ENCODE results near the gene AP5B1. TPM values are rescaled to one million over a fixed set of nuclear protein-coding genes. Genes with fewer than 3 reads are reported as not detected.
A peak's percentile ranks its signal among the peaks of the same experiment; 100 is the strongest.

AP5B1 gene
- total and polyA plus RNA-seq, 2 of the 8 experiments (the other 6 are each of a cell fraction or from before 2014, with no cell fraction given), result 7.6 to 10.0 TPM

DNA sequence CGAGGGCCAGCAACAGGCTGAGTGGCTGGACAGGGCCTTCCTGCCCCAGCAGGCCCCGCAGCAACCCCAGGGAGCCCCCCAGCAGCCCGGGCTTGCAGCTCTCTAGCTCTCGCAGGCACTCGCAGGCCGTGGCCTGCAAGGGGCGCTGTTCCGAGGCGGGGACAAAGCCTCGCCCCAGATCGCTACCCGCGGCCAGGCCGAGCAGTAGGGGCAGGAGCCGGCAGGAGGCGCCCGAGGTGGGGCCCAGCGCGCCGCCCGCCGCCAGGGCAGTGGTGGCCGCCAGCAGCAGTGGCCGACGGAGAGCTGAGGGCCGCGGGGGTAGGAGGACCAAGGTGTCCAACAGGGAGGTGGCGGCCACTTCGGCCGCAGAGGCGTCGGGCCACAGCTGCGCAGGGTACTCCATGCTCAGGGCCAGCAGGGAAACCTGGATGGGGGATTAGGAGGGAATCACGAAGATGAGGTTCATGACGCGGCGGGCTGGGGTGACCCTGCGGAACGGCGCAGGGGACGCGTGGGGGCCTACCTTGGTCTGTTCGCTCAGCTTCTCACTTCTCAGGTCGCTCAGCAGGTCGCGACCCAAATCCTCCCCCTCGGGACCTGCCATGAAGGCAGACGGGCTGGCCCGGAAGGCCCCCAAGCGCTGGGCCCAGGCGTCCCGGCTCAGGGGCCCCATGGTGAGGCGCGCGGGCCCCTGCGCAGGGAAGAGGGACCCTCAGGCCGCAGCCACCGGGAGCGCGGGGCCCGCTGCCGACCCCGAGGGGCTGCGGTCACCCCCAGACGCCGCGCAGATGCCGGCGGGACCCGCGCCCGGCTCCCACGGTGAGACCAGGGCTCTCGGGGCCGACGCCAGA, 632 bp downstream of the AP5B1 start:
- H2BK20ac ChIP-seq (ENCODE audit: low read length), result no peak overlapping the region
- CTCF ChIA-PET (ENCODE audit: partially characterized antibody), result interaction anchor here (0.6 to 13.2 kb wide), 50 partner anchors 10 to 497 kb away, joined by 3 to 347 read pairs (median 5); partner anchors contain the start of genes CCDC85B, EFEMP2, FIBP and KAT5
- H3K4me2 ChIP-seq (ENCODE audit: insufficient read depth in 1 of 2, low read depth in 2 of 2, low read length in 2 of 2), result peak overlapping the region; percentile 29 to 95
- H2AK5ac ChIP-seq (ENCODE audit: low read depth, low read length), result no peak overlapping the region
- no peak overlapping the region for H3K23ac ChIP-seq (ENCODE audit: insufficient read length)
- H2BK15ac ChIP-seq (ENCODE audit: low read length), result no peak overlapping the region
- no peak overlapping the region for H3K27ac ChIP-seq (ENCODE audit: low read depth, low read length)
- H4K20me1 ChIP-seq (replicated peaks in 1 of 2; ENCODE audit: control insufficient read depth in 1 of 2, insufficient read depth in 2 of 2, low read length in 2 of 2), result peaks cover 1 to 16% of the 10 kb centered on the region in 2 experiments
- peak overlapping the region; percentile 53 for H3K4ac ChIP-seq (replicated peaks; ENCODE audit: insufficient read length, low read depth, low read length)
- peak; percentile 70 to 97 for DNase-seq (ENCODE audit: low read depth in 1 of 2, low spot score in 2 of 2)
- peaks cover 0 to 16% (median 3%) of the 10 kb centered on the region in 4 experiments; a peak in 6 of 7 replicates for H3K4me1 ChIP-seq (replicated peaks in 1 of 4; ENCODE audit: control insufficient read depth in 3 of 4, insufficient read depth in 4 of 4, low read length in 3 of 4)
- H3K18ac ChIP-seq (ENCODE audit: extremely low read depth, low read length), result peak overlapping the region; percentile 90
- H2AFZ ChIP-seq (ENCODE audit: low read length), result peak overlapping the region; percentile 27; the same call in 1 of the 2 replicates
- WGBS, 2 experiments (ENCODE audit: extremely low coverage in 1 of 2, insufficient coverage in 1 of 2, insufficient read length in 1 of 2, insufficient replicate concordance in 2 of 2, low coverage in 1 of 2, low lambda C conversion rate in 2 of 2, missing lambda C conversion rate in 1 of 2), result 7% methylated on average over 54 of the region's 76 CpGs; no CpG with 5 or more reads in 1 of the 2 experiments
- H2BK12ac ChIP-seq (ENCODE audit: low read depth, low read length), result no peak overlapping the region
- no peak overlapping the region for H3K56ac ChIP-seq (replicated peaks; ENCODE audit: insufficient read length, low read depth, low read length)
- H4K5ac ChIP-seq (ENCODE audit: insufficient read length, low read depth, low read length), result peak overlapping the region; percentile 89
- H2BK120ac ChIP-seq (replicated peaks; ENCODE audit: low read depth, low read length), result no peak overlapping the region
- H3K27me3 ChIP-seq (replicated peaks in 1 of 4; ENCODE audit: control insufficient read depth in 3 of 4, extremely low read depth in 1 of 4, insufficient read depth in 3 of 4, low read length in 3 of 4), result peaks cover 1 to 24% (median 20%) of the 10 kb centered on the region in 4 experiments
- no peak overlapping the region for H3K14ac ChIP-seq (ENCODE audit: insufficient read length)
- peak overlapping the region; percentile 93 for H4K8ac ChIP-seq (ENCODE audit: extremely low read depth, insufficient read depth, low read length)
- H3K9me3 ChIP-seq (ENCODE audit: insufficient read depth in 2 of 2, low read depth in 1 of 2, low read length in 1 of 2), result no peaks in the 10 kb centered on the region
- H3K23me2 ChIP-seq (ENCODE audit: low read depth, low read length), result peaks cover 4% of the 10 kb centered on the region; the same call in 1 of the 2 replicates
- no peaks in the 10 kb centered on the region for H3K79me2 ChIP-seq (ENCODE audit: control insufficient read depth in 1 of 2, insufficient read depth in 2 of 2, low read length in 2 of 2)
- POLR2A ChIA-PET (ENCODE audit: partially characterized antibody), result interaction anchor here (0.6 to 2.3 kb wide), 22 partner anchors 8 to 195 kb away, joined by 3 to 9 read pairs (median 5); partner anchors contain the start of genes KAT5, MUS81 and SNX32
- H3K36me3 ChIP-seq (ENCODE audit: control insufficient read depth in 2 of 4, insufficient read depth in 4 of 4, low read length in 3 of 4), result peaks cover 0 to 11% (median 0%) of the 10 kb centered on the region in 4 experiments; a peak in 3 of 8 replicates
- H3K9ac ChIP-seq (replicated peaks in 1 of 4; ENCODE audit: extremely low read depth in 1 of 4, low read depth in 3 of 4, low read length in 3 of 4), result peak overlapping the region in 3 of 4 experiments; percentile 3 to 52 (median 38); a peak in 5 of 7 replicates
- 0 out of 2 replicates have a peak, but pooled peaks cover 2% of the 10 kb centered on the region for H3K79me1 ChIP-seq (ENCODE audit: low read depth, low read length)
- H3K4me3 ChIP-seq (ENCODE audit: extremely low read depth in 1 of 4, insufficient read depth in 2 of 4, low read depth in 3 of 4, low read length in 4 of 4), result peak overlapping the region; percentile 43 to 89 (median 52)
- 0 out of 2 replicates have a peak overlapping the region, but pooled peaks have one; percentile 39 for H2BK5ac ChIP-seq (ENCODE audit: low read depth, low read length)
- FAIRE-seq, result no peak
- H4K91ac ChIP-seq (replicated peaks; ENCODE audit: insufficient read length, low read length), result peak overlapping the region; percentile 89
- TF ChIP-seq POU5F1 (IDR thresholded peaks at IDR 0.05; ENCODE audit: low read depth, low read length), result no peak
- TF ChIP-seq TBP (IDR thresholded peaks at IDR 0.05; ENCODE audit: low read depth, low read length), result no peak; the same call in 1 of the 2 replicates
- TF ChIP-seq TAF1 (IDR thresholded peaks at IDR 0.05; ENCODE audit: low read depth, low read length), result peak; percentile 27; the same call in 1 of the 2 replicates
- no peak for TF ChIP-seq HDAC2 (IDR thresholded peaks at IDR 0.05; ENCODE audit: borderline replicate concordance in 1 of 2, low read depth in 2 of 2, low read length in 2 of 2)
